Activated T-cell treated with anti-CD3 and anti-CD28 coated beads for 4 hours (primary cell): Measurements from ENCODE around the gene CNTN4.

Source experiments
- DNase-seq: peaks from one replicate; pipeline ENCODE4 v3.0.0-alpha.2; 2020

CNTN4 gene

GRCh38 chr3:2615080-2615479, 516.4 kb downstream of the CNTN4 start:
- DNase-seq: no peak

DNA sequence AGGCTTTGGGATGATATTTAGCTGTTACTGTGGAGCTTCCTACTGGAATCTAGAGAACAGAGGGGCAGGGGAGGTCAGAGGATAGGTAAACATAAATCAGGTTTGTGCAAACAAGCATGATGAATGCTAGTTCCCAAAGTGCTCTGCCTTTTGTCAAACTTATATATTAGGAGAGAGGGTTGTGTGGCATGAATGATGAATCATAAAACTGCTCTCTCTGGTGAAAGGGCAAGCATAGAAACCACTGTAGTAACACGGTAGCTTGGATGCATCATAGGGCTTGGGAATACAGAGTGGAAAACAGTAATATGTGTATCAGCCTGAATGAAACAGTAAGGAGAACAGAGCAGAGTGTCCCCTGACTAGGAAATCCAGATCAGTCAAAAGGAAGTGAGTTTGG, 524.8 kb downstream of the CNTN4 start:
- DNase-seq: no peak

GRCh38 chr3:2628117-2628516, 529.5 kb downstream of the CNTN4 start:
- no peak for DNase-seq

DNA sequence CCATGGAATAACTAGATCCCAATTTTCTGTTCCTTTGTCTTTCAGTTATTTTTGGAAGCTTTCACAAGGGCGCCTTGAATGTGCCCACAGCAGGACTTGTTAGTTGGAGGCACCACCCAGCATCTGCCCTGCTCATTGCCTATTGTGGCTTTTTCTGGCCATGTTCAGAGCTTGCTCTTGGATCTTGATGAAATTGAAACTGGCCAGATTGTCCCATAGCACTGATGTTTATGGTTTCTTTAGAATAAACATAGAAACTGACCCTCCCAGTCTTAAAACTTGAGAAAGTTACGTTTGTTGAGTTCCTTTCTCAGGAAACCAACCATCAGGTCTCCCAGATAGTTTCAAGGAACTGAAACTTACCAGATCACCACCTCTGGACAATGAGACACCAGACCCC, 536.8 kb downstream of the CNTN4 start:
- DNase-seq: no peak

GRCh38 chr3:2643606-2644005, 544.9 kb downstream of the CNTN4 start:
- no peak for DNase-seq

GRCh38 chr3:2645001-2645400, 546.3 kb downstream of the CNTN4 start:
- DNase-seq: no peak

DNA sequence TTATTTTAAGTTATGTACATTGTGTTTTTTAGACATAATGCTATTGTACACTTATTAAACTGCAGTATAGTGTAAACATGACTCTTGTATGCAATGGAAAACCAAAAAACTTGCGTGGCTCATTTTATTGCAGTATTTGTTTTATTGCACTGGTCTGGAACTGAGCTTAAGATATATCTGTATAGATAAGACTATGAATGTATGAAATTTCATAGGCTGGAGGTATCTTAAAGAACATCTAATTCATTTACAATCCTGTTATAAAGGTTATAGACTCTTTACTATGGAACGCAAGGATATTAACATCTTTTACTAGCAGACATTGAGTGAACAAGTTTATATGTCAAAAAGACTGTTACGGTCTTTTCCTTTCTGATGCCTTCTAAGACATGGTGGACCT, 552.1 kb downstream of the CNTN4 start:
- no peak for DNase-seq

GRCh38 chr3:2652386-2652785, 553.7 kb downstream of the CNTN4 start:
- DNase-seq: no peak

- no peak for DNase-seq
These were observed 555.0 kb downstream of the CNTN4 start for GRCh38 chr3:2653706-2654105.

- no peak for DNase-seq
These were observed 556.6 kb downstream of the CNTN4 start for GRCh38 chr3:2655229-2655701.

- DNase-seq: no peak
These were observed 558.4 kb downstream of the CNTN4 start for GRCh38 chr3:2656806-2657777.

GRCh38 chr3:2657971-2658370, 559.3 kb downstream of the CNTN4 start:
- DNase-seq: no peak

GRCh38 chr3:2659896-2660295, 561.2 kb downstream of the CNTN4 start:
- DNase-seq: no peak

DNA sequence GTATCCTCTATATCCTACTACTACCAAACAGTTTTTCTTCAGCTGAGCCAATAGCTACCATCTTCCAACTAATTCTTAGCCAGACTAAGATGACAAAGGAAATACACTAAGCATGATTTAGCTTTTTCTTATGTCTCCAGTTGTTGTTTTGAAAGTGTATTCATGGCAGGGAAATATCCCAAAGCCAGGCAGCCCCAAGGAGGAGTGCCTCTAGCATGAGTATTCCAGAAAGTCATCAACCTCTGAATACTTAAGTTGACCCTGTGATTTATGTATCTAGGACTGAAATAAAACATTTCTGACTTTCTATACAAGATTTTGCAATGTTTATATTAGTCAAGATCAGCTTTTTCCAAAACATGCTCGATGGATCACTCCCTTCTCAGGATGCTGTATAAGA, 562.4 kb downstream of the CNTN4 start:
- no peak for DNase-seq

- no peak for DNase-seq
These were observed 578.8 kb downstream of the CNTN4 start for GRCh38 chr3:2677501-2677900.

DNA sequence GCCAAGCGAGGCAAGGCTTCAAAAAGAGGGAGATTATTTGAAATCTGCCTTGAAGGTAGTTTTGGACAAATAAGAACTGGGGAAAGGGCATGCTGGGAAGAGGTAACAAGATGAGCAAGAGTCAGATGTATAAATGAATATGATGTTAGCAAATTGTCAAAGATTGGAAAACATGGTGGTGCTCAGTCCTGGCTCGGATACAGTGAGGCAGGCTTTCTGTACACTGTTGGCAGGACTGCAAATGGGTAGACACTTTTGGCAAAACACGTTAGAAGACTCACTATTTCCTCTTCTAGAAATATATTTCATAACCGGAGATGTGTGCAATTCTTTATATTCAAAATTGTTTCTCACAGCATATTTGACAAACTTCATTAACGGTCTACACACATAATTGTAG, 581.6 kb downstream of the CNTN4 start:
- DNase-seq: no peak

DNA sequence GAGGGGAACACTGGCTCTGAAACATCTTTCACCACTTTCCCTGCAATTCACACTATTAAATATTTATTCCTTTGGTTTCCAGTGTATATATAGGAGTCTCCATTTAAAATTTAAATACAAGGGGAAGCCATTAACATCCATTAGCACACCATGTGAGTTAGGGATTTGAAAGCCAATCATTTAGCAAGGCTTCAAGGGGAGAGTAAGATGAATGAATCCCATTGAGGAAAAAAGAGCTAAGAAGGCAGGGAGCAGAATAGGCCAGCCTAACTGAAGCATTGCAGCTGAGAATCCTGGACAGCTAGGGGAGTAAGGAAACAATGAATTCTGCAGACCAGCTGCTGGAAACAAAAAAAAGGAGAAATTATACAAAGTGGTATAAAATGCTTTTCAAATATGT, 585.4 kb downstream of the CNTN4 start:
- no peak for DNase-seq

DNA sequence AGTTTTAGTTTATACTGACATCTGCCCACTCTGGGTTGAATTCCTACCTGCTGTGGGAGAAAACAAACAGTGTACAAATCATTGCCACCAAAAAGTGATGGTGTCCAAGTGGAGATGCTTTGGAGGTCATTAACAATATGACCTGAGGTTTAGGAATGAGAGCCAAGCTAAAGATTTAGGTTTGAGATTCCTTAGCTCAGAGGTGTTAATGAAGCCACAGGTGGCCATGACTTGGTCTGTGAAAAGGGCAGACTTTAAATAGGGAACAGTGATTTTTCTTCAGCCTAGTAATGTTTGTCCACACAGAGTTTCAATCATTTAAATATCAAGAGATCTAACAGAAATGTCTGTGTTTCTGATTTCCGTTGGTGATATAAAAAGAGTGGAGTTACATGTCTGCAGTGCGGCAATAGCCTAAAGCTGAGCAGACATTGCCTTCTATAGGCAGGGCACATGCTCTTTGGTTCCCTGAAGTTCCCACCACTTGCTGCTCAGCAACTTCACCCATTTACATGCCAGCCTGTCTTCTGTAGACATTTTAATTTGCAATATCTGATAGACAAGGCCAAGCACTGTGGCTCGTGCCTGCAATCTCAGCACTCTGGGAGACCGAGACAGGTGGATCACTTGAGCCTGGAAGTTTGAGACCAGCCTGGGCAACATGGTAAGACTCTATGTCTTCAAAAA, 588.3 kb downstream of the CNTN4 start:
- DNase-seq: no peak

GRCh38 chr3:2697589-2697988, 598.9 kb downstream of the CNTN4 start:
- DNase-seq: no peak

DNA sequence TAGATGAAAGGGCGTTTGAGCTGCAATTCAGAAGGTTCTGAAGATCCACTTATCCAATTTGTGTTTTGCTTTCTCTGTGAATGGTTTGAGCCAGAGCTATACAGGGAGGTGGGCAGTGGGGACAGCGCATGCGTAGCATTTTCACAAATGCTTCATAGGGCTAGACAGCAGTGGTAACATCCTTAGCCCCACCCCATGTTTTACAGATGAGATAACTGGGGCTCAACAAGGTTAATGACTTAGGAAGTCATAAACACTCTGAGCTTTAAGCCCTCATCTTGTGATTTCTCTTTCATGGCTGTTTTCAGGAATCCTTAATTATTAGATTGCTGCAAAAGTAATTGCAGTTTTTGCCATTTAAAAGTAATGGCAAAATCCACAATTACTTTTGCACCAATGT, 602.8 kb downstream of the CNTN4 start:
- DNase-seq: no peak

GRCh38 chr3:2706144-2706835, 607.6 kb downstream of the CNTN4 start:
- DNase-seq: no peak

DNA sequence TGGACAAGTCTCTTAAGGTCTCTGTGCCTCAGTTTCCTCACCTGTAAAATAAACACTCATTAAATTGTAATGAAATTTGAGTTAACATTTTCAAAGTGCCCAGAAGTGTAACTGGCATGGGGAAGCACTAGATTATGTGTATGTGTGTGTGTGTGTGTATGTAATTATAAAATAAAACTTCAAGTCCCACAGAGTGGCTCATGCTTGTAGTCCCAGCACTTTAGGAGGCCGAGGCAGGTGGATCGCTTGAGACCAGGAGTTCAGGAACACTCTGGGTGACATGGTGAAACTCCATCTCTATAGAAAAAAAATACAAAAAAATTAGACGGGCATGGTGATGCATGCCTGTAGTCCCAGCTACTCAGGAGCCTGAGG, 608.2 kb downstream of the CNTN4 start:
- no peak for DNase-seq

GRCh38 chr3:2711081-2711480, 612.4 kb downstream of the CNTN4 start:
- no peak for DNase-seq

DNA sequence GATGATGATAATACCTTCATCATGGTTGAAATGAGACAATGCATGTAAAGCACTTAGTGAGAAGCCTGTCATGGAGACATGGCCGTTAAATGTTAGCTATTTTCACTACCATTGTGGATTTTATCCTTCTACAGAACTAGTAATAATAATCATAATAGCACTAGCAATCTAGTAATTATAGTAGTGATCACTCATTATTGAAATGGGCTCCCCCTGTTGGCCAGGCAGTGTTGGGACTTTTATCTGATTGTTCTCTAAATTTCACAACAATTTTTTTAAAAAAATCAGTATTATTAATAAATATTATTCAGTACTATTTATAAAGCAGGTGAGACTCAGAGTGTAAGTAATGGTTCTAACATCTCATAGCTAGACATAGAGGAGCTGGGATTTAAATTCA, 615.3 kb downstream of the CNTN4 start:
- no peak for DNase-seq
